Adipose tissue (tissue), 3 donors: Measurements from ENCODE around the gene TSEN54. TPM values are rescaled to one million over a fixed set of nuclear protein-coding genes. Genes with fewer than 3 reads are reported as not detected.

Source experiments
- H3K27ac ChIP-seq: one replicate; pipeline ENCODE4 v1.5.1; 2013; ENCODE audit warnings: low read depth, low read length
- WGBS, 3 donors: extraction: QIAGEN DNeasy Blood & Tissue Kit; methylation state at CpG; one replicate each; pipeline ENCODE4 v1.1.7; 2013; 5-methylcytosine and 5-hydroxymethylcytosine counted together
- polyA plus RNA-seq, 3 donors: library from polyadenylated mRNA; stranded (reverse); fragments of 200-250 nt; gene quantifications; one replicate each; pipeline ENCODE4 v1.2.3, GENCODE V29; 2013
- donor health status: healthy with polysubstance abuse.
- donor health status: Bipolar disorder and iron deficiency.
- donor health status: healthy.

The TSEN54 gene
- polyA plus RNA-seq, 3 donors: 20.1 to 22.7 (median 22.3) TPM

DNA sequence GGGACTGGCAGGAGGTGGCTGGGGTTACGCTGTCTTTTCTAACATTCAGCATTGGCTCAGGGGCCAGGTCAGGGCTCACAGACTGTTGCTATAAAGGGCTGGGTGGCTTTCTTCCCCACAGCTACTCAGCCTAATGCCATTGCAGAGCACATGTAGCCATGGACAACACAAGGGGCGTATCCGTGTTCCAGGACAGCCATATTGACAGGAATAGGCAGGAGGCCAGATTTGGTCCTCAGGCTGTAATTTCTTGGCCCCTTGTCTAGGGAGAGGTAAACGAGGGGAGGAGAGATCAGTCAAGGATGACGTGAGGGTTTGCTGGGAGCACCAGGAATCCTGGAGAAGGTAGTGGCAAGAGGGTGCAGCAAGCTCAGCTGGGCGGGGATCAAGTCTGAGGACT is 50.1 kb downstream of the TSEN54 start:
- no peak overlapping the region for H3K27ac ChIP-seq
- WGBS, 3 donors: 71 to 88% (median 80%) methylated on average over 6 of the region's 6 CpGs

GRCh38 chr17:75566834-75567233 is 50.5 kb downstream of the TSEN54 start:
- H3K27ac ChIP-seq: no peak overlapping the region
- 88 to 91% (median 91%) methylated on average over 5 of the region's 5 CpGs for WGBS, 3 donors

DNA sequence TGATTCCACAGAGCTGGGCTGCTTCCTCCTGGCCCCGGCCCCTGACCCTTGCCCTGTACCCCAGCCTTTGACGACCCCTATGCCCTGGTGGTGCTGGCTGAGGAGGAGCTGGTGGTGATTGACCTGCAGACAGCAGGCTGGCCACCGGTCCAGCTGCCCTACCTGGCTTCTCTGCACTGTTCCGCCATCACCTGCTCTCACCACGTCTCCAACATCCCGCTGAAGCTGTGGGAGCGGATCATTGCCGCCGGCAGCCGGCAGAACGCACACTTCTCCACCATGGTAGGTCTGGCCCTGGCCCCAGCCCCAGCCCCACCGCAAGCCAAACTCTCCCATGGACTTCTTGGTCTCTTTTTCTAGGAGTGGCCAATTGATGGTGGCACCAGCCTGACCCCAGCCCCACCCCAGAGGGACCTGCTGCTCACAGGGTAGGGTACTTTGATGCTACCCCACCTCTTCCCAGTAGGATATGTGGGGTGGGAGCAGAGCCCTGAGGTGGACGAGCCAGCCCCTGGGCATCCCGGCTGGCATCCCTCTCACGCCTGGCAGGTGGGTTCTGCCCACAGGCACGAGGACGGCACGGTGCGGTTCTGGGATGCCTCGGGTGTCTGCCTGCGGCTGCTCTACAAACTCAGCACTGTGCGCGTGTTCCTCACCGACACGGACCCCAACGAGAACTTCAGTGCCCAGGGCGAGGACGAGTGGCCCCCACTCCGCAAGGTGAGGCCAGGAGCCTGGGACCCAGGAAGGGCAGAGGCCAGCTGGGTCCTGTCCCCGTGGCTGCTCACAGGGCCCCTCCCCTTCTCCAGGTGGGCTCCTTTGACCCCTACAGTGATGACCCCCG is 52.3 kb downstream of the TSEN54 start:
- H3K27ac ChIP-seq: no peak overlapping the region
- WGBS, 3 donors: 90 to 95% (median 94%) methylated on average over 31 of the region's 31 CpGs

DNA sequence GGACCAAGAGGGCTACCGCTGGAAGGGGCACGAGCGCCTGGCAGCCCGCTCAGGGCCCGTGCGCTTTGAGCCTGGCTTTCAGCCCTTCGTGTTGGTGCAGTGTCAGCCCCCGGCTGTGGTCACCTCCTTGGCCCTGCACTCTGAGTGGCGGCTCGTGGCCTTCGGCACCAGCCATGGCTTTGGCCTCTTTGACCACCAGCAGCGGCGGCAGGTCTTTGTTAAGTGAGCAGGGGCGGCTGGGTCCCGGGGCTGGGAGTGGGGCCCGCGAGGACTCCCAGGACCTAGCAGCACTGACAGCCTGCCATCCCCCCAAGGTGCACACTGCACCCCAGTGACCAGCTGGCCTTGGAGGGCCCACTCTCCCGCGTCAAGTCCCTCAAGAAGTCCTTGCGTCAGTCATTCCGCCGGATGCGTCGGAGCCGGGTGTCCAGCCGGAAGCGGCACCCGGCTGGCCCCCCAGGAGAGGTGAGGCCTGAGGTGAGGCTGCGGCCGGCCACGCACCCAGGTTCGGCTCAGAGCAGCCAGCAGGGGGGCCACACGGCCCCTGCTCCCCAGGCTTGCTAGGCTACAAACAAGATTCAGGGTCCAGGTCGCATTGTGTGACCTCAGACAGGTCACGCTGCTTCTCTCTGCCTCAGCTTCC is 53.8 kb downstream of the TSEN54 start:
- no peak overlapping the region for H3K27ac ChIP-seq
- 92 to 95% (median 94%) methylated on average over 35 of the region's 35 CpGs for WGBS, 3 donors

- WGBS, 3 donors: 86 to 92% (median 87%) methylated on average over 11 of the region's 11 CpGs
- no peak overlapping the region for H3K27ac ChIP-seq
Measured at GRCh38 chr17:75570772-75571171, 54.4 kb downstream of the TSEN54 start.

DNA sequence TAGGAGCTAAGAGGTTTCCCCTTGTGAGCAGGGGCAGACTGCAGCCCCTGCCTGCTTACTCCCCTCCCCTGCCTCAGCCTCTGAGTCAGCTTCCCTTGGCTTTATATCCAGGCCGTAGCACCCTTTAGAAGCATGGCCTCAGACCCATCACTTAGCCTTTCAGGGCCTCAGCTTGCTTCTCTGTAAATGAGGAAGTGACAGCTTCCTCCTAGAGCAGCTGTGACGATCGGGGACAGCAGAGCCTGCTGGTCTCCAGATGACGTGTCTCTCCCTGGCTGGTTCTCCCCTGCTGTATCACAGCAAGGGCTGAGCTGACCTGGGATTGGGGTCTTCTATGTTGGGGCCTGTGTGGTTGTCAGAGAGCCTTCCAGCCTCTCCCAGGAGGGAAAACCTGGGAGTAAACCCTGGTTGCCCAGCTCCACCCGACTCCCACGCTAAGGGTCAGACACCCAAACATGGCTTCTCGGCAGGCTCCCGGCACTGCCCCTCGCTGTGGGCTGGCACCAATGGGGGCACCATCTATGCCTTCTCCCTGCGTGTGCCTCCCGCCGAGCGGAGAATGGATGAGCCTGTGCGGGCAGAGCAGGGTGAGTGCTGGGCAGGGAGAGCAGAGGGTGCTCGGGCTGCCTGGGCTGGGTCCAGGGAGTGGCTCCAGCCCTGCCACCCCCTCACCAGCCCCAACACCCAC is 55.0 kb downstream of the TSEN54 start:
- WGBS, 3 donors: 74 to 92% (median 81%) methylated on average over 15 of the region's 15 CpGs
- no peak overlapping the region for H3K27ac ChIP-seq

DNA sequence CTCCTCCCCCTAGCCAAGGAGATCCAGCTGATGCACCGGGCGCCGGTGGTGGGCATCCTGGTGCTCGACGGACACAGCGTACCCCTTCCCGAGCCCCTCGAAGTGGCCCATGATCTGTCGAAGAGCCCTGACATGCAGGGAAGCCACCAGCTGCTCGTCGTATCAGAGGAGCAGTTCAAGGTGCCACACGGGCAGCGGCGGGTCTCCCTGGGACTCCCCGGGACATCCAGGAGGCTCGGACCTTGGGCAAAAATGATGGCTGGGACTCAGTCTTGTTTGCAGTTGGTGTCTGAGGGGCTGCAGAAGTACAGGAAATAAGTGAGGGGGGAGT is 55.5 kb downstream of the TSEN54 start:
- WGBS, 3 donors: 83 to 94% (median 94%) methylated on average over 14 to 16 of the region's 16 CpGs
- H3K27ac ChIP-seq: no peak overlapping the region

- 91 to 94% (median 94%) methylated on average over 37 to 39 of the region's 39 CpGs for WGBS, 3 donors
Measured at GRCh38 chr17:75572713-75573539, 56.6 kb downstream of the TSEN54 start.

DNA sequence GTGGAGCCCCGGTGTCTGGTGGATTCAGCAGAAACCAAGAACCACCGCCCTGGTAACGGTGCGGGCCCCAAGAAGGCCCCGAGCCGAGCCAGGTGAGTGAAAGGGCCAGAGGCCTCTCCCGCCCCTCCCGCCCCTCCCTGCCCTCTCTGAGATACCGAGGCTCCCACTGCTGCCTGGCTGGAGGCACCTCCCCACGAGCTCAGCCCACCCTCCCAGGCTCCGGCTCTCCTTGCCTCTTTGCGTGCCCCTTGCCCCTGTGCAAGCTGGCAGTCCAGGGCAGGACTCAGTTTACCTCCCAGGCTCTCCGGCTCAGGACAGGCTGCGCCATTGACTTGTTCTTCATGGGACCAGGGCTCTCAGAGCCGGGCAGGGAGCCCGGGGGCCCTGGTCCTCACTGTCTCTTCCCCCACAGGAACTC is 57.2 kb downstream of the TSEN54 start:
- WGBS, 3 donors: 83 to 96% (median 89%) methylated on average over 14 to 16 of the region's 16 CpGs
- H3K27ac ChIP-seq: no peak overlapping the region

More at GRCh38 chr17:75572713-75573539, 56.6 kb downstream of the TSEN54 start:
- no peak overlapping the region for H3K27ac ChIP-seq

- 92 to 94% (median 93%) methylated on average over 11 to 13 of the region's 13 CpGs for WGBS, 3 donors
Measured at GRCh38 chr17:75573994-75574393, 57.7 kb downstream of the TSEN54 start.

More at GRCh38 chr17:75573994-75574393, 57.7 kb downstream of the TSEN54 start:
- H3K27ac ChIP-seq: no peak overlapping the region

Other genes starting within 250 kb of the TSEN54 start
- gene MIF4GD, start 245.3 kb upstream of the TSEN54 start, polyA plus RNA-seq: 10 to 100 TPM; 18.0 to 21.6 (median 19.0) TPM
- 10 to 100 TPM in 2 of 3 donors, 1 to 10 TPM in 1; 8.1 to 13.8 (median 12.4) TPM for gene SLC25A19, start 227.1 kb upstream of the TSEN54 start, polyA plus RNA-seq
- gene GRB2, start 110.8 kb upstream of the TSEN54 start, polyA plus RNA-seq: 10 to 100 TPM; 23.7 to 73.0 (median 58.6) TPM
- 10 to 100 TPM; 26.3 to 63.5 (median 47.1) TPM for gene TMEM94, start 59.9 kb upstream of the TSEN54 start, polyA plus RNA-seq
- 10 to 100 TPM in 2 of 3 donors, 1 to 10 TPM in 1; 6.6 to 42.1 (median 39.6) TPM for gene CASKIN2, start 991 bp upstream of the TSEN54 start, polyA plus RNA-seq
- gene LLGL2, start 9.2 kb downstream of the TSEN54 start, polyA plus RNA-seq: 10 to 100 TPM; 11.8 to 93.4 (median 20.3) TPM
- 100 to 1,000 TPM in 1 of 3 donors, 10 to 100 TPM in 2; 33.4 to 309 (median 70.4) TPM for gene MYO15B, start 71.3 kb downstream of the TSEN54 start, polyA plus RNA-seq
- gene SMIM5, start 116.9 kb downstream of the TSEN54 start, polyA plus RNA-seq: 1 to 10 TPM in 2 of 3 donors, under 1 TPM in 1; 0.67 to 1.5 (median 1.4) TPM
- gene RECQL5, start 150.6 kb downstream of the TSEN54 start, polyA plus RNA-seq: 10 to 100 TPM; 11.1 to 18.6 (median 17.5) TPM
- 10 to 100 TPM; 41.9 to 83.0 (median 77.7) TPM for gene SAP30BP, start 150.8 kb downstream of the TSEN54 start, polyA plus RNA-seq
- 10 to 100 TPM in 2 of 3 donors, 1 to 10 TPM in 1; 8.0 to 18.9 (median 13.7) TPM for gene ITGB4, start 204.9 kb downstream of the TSEN54 start, polyA plus RNA-seq
- 10 to 100 TPM; 28.9 to 32.0 (median 29.0) TPM for gene GALK1, start 248.7 kb downstream of the TSEN54 start, polyA plus RNA-seq